HG02678 (cell line): ENCODE results near the gene FAM83F.
"Not testable (repeated sequence)": the region's sequence is repeated elsewhere in the genome, so short reads cannot be mapped to it uniquely, and the experiment has no call there.

Source experiments
- ATAC-seq: cut with Tn5 transposase; IDR thresholded peaks from one replicate; pipeline ENCODE4 v1.9.1; 2021; ENCODE audit warnings: mild to moderate bottlenecking, moderate library complexity; ENCODE audit not compliant: unreplicated experiment

The FAM83F gene

DNA sequence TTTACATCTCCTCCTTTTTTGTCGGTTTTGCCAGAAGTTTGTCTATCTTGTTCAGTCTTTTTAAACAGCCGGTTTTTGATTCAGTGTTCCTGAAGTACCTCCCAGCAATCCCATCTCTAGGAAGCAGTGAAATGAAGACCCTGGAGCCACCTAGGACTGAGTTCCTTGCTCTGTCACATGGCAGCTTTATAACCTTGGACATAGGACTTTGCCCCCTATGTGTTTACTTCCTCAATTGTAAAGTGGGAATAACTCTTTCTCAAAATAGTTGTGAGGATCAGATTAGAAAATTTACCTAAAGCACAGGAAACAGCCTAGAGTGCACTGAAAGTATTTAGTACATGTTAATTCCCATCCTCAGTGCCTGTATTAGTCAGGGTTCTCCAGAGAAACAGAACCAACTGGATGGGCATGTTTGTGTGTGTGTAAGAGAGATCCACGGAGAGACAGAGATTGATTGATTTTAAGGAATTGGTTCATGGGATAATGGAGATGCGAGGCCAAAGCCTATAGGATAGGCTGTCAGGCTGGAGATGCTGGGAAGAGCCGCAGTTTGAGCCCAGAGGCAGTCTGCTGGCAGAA is 20.0 kb downstream of the FAM83F start:
- ATAC-seq: no peak

DNA sequence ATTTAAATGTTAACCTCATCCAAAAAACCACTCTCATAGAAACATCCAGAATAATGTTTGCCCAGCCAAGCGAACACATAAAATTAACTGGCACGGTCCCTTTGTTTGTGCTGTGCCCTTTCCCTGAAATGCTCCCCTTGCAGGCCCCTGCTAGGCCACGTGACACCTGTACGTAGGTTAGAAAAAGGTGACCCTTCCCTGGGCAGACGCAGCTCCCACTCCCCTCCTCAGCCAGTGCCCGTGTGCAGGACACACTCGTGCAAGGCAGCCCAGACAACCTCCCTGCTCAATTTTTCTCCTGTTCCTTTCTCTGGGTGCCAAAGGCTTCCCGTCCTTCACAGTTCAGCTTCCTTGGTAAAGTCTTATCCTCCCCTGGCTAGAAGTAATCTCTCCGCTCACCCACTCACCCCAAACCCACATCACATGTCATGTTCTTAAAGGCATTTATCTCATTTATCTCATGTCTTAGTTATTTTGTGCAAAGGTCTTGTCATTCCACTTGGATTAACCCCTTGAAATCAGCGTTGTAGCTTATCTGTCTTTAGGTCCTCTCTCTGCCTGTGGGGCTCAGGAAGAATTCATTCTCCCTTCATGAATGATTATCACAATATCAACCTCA is 20.7 kb downstream of the FAM83F start:
- ATAC-seq: no peak

DNA sequence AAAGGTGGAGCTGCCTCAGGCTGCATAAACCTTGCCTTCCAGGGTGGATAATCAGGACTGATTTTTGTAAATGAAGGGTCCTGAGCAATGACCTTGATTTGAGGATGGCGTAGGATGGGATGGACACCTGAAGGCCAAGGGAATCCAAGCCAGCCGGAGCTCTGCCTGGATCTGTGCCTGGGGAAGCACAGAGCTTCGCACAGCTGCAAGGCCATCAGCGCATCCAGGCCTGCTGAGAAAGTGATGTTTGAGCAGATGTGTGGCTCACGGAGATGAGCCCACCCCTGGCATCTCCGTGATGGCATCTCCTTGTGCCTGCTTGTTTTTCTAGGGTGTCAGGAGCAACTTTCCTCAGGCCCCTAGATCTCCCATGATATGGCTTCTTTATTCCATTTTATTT is 23.3 kb downstream of the FAM83F start:
- ATAC-seq: no peak

DNA sequence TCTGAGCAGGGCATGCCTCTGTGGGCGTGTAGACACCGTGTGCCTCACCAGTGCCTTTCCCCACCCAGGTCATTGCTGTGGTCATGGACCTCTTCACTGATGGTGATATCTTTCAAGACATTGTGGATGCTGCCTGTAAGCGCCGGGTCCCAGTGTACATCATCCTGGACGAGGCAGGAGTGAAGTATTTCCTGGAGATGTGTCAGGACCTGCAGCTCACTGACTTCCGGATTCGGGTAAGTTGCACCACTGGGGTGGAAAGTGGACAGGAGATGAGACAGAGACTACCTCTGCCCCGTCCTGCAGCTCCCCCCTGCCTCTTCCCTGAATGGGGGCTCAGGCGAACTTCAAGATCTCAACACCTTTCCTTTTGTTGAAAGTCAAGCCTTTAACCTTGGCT is 24.3 kb downstream of the FAM83F start:
- ATAC-seq: no peak

DNA sequence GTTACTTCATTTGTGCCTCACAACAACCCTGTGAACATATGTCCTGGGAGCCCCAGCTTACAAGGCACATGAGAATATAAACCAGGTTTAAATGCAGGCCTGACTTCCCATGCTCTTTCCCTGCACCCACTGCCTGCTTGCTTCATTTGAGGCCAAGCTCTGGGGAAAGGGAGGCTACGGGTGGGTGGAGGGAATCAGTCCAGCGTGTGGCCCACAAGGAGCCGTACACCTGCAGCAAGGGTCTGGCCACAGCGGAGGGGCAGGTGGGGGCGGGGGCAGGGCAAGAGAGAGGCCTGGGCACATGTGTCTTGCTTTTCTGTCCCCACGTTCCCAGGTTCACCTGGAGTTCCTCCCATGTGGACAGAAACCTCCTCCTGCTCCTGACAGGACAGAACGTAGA is 26.2 kb downstream of the FAM83F start:
- ATAC-seq: no peak

DNA sequence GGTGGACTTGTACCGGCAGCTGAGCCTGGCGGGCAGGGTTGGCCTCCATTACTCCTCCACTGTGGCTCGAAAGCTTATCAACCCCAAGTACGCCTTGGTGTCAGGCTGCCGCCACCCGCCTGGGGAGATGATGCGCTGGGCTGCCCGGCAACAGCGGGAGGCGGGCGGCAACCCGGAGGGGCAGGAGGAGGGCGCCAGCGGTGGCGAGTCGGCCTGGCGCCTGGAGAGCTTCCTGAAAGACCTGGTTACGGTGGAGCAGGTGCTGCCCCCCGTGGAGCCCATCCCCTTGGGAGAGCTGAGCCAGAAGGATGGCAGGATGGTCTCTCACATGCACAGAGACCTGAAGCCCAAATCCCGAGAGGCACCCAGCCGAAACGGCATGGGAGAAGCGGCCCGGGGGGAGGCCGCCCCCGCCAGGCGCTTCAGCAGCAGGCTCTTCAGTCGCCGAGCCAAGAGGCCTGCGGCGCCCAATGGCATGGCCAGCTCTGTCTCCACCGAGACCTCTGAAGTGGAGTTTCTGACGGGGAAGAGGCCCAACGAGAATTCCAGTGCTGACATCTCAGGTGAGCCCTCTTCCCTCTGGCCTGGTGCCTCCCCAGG is 26.7 kb downstream of the FAM83F start:
- ATAC-seq: no peak

DNA sequence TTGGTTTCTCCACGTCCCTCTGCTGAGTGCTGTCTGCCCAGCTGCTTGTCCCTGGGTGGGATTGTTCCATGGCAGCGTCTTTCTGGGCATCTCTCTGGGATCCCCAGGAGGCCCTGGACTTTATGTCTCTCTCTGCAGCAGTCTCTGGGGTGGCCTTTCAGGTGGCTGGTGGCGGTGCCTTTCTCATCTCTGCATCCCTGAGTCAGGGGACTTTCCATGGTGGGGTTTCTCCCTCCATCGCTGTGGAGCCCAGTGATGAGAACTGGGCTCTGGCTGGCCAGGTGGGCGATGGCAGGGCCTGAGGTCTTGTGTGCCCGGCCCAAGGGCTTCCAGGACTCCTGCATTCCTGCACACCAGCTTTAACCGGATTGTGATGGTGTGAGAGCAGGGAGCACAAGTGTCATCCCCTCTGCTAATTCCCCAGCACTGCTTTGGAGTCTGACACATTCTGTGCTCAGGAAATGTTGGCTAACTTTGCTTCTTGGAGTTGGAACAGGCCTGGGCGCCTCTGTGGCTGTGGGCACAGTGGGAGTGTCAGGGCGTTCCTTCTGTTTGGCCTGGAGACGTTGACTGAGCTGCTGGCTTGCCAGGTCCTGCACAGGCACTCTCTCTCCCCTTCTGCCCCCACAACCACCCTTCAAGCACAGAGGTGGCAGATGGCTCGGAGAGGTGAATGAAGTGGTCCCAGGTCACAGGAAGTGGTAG is 27.9 kb downstream of the FAM83F start:
- no peak for ATAC-seq

DNA sequence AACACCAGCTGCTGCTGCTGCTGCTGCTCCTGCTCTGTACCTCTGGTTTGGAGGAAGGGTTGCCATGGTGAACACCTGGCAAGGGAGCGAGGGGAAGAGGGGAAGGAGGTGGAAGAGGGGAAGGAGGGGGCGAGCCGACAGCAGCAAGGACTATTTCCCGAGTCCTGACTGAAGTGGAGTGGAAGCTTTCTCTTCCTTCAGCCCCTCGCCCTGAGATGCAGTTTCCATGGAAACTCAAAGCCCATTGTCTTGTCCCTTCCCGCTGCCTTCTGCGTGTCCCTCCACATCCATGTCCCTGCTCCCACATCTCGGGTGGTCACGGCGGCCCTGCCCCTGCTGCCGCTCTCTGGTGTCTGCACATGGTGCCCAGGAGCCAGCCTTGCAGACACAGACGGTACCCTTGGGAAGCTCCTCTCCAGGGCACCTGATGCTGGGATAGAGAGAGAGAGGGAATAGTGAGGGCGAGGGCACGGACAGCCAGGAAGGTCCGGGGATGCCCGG is 28.6 kb downstream of the FAM83F start:
- no peak for ATAC-seq

DNA sequence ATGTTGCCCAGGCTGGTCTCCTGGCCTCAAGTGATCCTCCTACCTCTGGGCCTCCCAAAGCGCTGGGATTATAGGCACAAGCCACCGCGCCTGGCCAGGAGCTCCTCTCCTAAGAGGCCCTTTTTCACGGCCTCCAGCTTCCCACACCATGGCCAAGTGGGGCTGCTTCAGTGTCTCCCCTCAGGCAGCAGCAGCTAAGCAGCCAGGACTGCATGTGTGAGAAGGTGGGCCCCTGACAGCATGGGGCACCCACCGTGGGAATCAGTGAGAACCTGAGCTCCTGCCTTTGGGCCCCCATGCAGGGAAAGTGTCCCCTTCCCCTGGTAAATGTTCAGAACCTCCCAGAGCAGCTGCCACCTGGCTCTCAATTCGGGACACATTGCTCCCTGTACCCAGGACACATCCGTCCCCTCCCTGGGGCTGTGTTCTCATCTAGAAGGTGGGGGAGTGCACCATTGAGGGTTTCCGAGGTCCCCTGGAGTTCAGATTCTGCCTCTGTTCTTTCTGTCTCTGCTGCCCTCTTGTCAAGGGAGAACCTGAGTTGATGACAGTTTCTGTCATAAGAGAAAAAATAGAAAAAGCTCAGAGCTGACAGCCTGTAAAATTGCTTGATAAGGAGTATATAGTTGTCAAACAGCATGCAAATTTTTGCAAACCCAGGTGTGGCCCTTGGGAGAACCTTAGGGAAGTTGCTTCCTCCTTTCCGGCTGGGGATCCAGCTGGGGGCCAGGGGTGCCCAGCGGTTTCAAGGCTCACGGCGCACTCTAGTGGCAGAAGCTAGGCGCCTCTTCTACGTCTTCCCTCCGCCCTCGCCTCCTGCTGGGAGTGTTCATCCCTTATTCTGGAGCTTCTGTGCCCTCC is 29.7 kb downstream of the FAM83F start:
- no peak for ATAC-seq

DNA sequence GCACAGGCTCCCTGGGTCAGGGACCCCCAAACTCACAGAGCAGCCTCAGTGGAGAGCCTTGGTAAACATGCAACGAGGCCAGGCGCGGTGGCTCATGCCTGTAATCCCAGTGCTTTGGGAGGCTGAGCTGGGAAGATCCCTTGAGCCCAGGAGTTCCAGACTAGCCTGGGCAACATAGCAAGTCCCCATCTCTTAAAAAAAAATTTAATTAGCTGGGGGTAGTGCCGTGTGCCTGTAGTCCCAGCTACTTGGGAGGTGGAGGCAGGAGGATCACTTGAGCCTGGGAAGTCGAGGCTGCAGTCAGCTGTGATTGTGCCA is 30.3 kb downstream of the FAM83F start:
- ATAC-seq: not testable (repeated sequence)

DNA sequence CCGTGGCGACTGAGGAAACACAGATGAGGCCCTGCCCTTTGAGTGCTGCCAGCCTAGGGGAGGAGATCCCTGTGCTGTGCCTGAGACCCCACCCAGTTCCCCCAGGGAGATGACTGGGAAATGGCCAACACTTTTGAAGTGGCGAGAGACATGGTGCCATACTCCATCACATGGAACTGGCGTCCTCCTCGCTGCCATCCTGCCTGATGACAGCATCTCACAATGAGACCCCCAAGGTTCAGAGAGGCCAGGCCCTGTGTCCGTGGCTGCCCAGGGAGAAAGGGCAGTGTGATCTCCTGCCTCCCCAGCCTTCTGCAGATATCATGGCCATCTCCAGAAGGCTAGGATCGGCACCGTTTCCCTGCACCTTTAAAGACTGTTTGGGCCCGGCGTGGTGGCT is 31.1 kb downstream of the FAM83F start:
- no peak for ATAC-seq

DNA sequence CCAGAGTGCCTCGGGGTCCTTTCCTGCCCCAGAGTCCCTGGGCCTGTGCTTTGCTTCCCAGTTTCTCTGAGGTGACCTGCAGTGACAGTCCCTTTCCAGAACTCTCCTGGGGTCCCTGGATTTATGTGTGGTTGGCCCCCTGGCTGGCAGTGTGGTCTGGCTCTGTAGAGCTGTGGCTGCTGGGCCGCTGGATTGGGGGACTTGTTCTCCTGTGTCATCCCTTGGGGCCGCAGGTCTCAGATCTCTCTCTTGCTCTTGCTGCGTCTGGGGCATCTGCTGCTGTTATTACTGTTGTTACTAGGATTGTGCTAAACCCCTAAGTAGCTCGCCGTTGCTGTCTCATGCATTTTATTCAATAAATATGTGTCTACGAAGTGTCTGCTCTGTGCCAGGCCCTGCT is 31.9 kb downstream of the FAM83F start:
- no peak for ATAC-seq

DNA sequence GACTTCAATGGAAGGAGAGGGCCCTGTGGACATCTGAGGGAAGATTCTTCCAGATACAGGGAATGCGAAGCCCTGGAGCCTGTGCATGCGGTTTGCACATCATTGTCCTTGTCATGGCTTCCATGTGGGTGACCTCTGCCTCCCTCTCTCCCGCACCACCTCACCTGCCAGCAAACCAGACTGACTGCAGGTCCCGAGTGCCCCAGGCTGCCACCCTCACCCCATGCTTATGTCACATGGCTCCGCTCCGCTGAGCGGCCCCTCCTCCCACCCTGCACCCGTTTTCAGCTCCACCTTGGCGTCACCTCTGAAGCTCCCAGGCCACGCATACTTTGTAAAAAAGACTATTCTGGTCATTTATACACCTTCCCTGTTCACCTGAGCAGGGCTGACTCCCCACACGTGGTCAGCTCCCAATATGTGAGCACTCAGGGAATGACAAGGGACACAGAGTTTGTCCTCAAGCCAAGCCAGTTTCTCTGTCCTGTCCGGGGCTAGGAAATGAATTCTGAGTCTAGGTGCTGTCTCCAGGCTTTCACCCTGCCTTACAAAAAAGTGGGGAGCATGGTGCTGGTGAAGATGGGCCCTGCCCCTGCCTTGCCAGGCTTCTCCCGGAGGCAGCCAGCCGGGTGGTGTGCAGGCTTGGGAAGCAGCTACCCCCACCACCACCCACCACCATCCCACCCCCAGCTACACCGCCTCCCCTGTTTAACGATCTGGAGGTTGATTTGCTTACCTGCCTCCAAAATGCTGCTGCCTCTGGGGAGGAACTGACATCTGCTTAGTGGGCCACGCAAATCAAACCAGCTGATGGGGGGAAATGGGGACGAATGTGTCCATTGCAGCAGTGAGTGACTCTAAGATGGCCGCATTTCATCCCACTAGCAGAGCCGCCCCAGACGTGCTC is 32.7 kb downstream of the FAM83F start:
- ATAC-seq: no peak

DNA sequence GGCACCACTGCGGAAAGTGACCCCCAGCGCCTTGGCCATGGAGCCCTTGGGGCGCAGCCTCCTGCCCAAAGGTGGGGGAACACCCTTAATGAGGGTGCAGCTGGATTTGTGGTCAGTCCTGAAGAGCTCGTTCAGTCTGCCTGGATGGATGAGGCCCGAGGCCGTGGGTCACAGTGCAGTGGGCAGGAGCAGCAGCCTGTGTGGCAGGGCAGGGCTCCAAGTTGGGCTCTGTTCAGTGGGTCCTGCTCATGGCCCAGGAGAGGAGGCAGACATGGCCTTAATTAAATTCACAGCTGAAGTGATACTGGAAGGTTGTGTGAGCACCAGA is 33.3 kb downstream of the FAM83F start:
- no peak for ATAC-seq

DNA sequence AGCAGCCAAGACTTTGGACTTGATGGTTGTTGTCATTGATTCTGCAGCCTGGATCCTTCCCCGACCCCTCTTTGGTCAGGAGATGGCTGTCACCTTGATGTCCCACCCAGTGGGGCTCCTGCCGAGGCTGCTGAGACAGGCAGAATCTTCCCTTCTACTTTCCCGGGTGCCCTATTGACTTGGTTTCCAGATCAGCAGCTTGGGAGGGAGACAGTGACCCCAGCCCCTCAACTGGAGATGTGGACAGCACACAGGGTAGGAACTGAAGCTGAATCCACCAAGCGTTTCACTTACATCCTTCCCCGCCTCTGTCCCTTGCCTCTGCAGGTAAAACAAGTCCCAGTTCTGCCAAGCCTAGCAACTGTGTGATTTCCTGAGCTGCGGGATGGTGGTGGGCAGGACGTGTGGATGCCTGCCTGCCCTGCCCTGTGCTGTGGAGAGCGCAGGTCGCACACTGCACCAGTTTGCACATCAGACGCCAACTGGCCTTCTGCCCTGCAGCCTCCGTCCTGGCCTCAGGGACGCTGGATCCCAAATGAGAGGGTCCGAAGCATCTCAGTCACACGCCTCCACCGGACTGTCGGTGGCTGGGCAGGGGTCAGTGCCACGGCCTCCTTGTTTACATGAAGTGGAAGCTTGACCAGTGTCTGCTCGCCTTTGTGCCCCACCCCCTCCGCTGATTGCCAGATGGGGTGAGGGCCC is 34.6 kb downstream of the FAM83F start:
- no peak for ATAC-seq

DNA sequence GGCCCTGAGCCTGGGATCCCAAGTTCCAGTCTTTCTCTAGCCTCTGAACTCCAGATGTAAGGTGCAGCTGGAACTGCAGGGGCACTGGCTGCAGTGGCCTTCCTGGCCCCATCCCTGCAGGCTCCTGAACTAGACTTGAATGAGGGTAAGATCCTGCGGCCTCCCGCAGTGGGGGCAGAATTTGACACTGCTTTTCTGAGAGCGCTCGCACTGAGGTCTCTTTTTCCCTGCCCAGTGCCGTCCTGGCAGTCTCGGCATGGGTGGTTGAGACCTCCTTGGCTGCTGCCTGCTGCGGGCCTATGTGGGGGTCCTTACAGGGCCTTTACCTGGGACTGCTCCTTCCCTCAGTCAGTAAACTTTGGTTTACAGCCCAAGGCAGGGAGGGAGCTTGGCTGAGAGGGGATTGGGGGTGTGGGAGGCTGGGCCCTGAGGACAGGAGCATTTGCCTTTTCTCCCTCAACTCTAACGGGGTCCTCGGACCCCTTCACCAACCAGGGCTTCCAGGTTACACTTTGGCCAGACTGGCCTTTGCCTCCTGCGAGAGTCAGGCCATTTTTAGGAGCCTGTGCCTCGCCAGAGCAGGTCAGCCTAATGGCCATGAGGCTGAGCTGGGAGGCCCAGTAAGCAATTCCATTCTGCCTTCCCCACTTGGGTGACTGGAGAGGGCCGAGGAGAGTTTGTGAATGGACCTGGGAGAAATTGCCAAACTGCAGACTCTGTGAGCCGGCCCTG is 35.4 kb downstream of the FAM83F start:
- ATAC-seq: no peak

DNA sequence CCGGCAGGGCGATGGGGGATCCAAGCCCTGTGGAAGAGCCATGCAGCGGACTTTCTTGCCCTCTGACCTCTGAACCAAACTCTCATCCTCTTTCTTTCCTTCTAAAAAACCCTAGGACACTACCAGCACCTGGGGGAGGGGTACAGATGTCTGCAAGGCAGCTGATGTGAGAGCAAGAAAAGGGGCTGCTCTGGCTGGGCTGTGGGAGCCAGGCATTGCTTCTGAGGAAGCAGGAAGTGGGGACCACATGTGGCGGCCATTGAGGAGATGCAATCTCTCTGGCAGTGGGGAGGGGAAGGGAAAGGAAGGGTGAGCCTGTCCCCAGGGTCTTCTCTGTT is 36.0 kb downstream of the FAM83F start:
- ATAC-seq: no peak

DNA sequence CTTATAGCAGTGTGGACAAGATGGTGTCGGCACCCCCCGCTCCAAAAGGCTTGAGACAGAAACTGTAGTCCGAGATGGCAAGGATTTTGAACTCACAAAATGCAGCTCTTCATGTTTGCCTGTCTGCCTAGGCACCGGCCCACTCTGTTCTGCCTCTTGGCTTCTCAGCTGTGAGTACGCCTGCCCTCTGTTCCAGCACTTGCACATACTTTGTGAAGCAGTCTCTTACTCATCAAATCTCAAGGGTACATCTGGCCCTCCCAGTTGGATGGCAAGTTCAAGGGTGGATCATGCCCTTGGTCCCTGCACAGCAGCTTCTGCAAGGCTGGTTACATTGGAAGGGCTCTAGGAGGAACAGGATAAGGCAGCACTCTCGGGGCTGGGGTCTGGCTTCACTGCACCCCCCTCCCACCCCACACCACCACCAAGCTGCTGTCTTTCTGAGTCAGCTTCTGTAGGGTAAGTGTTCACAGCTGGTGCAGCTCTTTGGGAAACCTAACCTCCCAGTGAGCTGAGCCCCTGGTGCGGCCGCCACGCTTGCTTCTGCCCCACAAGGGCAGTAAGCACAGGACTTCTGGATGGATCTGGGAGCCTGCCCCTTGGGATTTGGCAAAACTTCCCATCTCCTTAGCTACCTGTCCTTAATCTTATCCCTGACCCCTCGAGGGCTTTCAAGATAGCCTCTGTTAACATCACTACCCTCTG is 37.2 kb downstream of the FAM83F start:
- ATAC-seq: no peak
